Measurements from ENCODE around the gene EPB41L2.
A peak's percentile ranks its signal among the peaks of the same experiment; 100 is the strongest.
"Not testable (repeated sequence)": the region's sequence is repeated elsewhere in the genome, so short reads cannot be mapped to it uniquely, and the experiment has no call there.

The EPB41L2 gene

GRCh38 chr6:131001111-131001736 lies 61.8 kb downstream of the EPB41L2 start:
- Histone ChIP-seq H3K27ac (ENCODE audit: low read length) (no peak overlapping the region), H3K4me1 (ENCODE audit: control insufficient read depth, low read depth, low read length) (peaks cover 39% of the 10 kb centered on the region), H3K9ac (ENCODE audit: low read length) (no peak overlapping the region)

GRCh38 chr6:131000544-131000943 lies 62.5 kb downstream of the EPB41L2 start:
- no peak overlapping the region for H3K27ac ChIP-seq (ENCODE audit: low read length)
- H3K4me3 ChIP-seq (ENCODE audit: low read length), result no peak overlapping the region
- H3K36me3 ChIP-seq (ENCODE audit: control insufficient read depth, low read depth, low read length), result no peaks in the 10 kb centered on the region
- H3K9me3 ChIP-seq (ENCODE audit: control insufficient read depth, low read depth, low read length), result no peaks in the 10 kb centered on the region
- H3K27me3 ChIP-seq (ENCODE audit: control insufficient read depth, insufficient read depth, low read length), result no peaks in the 10 kb centered on the region
- peaks cover 39% of the 10 kb centered on the region for H3K4me1 ChIP-seq (ENCODE audit: control insufficient read depth, low read depth, low read length)
- no peak overlapping the region for H3K9ac ChIP-seq (ENCODE audit: low read length)

More at GRCh38 chr6:131001111-131001736, 61.8 kb downstream of the EPB41L2 start:
- Histone ChIP-seq H3K36me3 (ENCODE audit: control insufficient read depth, low read depth, low read length) (no peaks in the 10 kb centered on the region), H3K27me3 (ENCODE audit: control insufficient read depth, insufficient read depth, low read length) (no peaks in the 10 kb centered on the region), H3K4me3 (ENCODE audit: low read length) (no peak overlapping the region), H3K9me3 (ENCODE audit: control insufficient read depth, low read depth, low read length) (no peaks in the 10 kb centered on the region)

GRCh38 chr6:130997061-130997753 lies 65.8 kb downstream of the EPB41L2 start:
- H3K9ac ChIP-seq (ENCODE audit: low read length), result no peak overlapping the region
- no peaks in the 10 kb centered on the region for H3K36me3 ChIP-seq (ENCODE audit: control insufficient read depth, low read depth, low read length)
- peaks cover 24% of the 10 kb centered on the region for H3K4me1 ChIP-seq (ENCODE audit: control insufficient read depth, low read depth, low read length)
- H3K4me3 ChIP-seq (ENCODE audit: low read length), result no peak overlapping the region
- H3K9me3 ChIP-seq (ENCODE audit: control insufficient read depth, low read depth, low read length), result no peaks in the 10 kb centered on the region
- H3K27me3 ChIP-seq (ENCODE audit: control insufficient read depth, insufficient read depth, low read length), result no peaks in the 10 kb centered on the region
- H3K27ac ChIP-seq (ENCODE audit: low read length), result peak overlapping the region; percentile 6

- no peak overlapping the region for H3K4me3 ChIP-seq (ENCODE audit: low read length)
- H3K27me3 ChIP-seq (ENCODE audit: control insufficient read depth, insufficient read depth, low read length), result no peaks in the 10 kb centered on the region
- no peaks in the 10 kb centered on the region for H3K36me3 ChIP-seq (ENCODE audit: control insufficient read depth, low read depth, low read length)
- H3K9me3 ChIP-seq (ENCODE audit: control insufficient read depth, low read depth, low read length), result no peaks in the 10 kb centered on the region
- peaks cover 19% of the 10 kb centered on the region for H3K4me1 ChIP-seq (ENCODE audit: control insufficient read depth, low read depth, low read length)
- no peak overlapping the region for H3K27ac ChIP-seq (ENCODE audit: low read length)
- H3K9ac ChIP-seq (ENCODE audit: low read length), result no peak overlapping the region
Measured at GRCh38 chr6:130996635-130997034, 66.4 kb downstream of the EPB41L2 start.

- Histone ChIP-seq H3K27me3 (ENCODE audit: control insufficient read depth, insufficient read depth, low read length) (no peaks in the 10 kb centered on the region), H3K27ac (ENCODE audit: low read length) (no peak overlapping the region), H3K36me3 (ENCODE audit: control insufficient read depth, low read depth, low read length) (no peaks in the 10 kb centered on the region), H3K9ac (ENCODE audit: low read length) (no peak overlapping the region), H3K4me1 (ENCODE audit: control insufficient read depth, low read depth, low read length) (peaks cover 19% of the 10 kb centered on the region), H3K9me3 (ENCODE audit: control insufficient read depth, low read depth, low read length) (no peaks in the 10 kb centered on the region), H3K4me3 (ENCODE audit: low read length) (no peak overlapping the region)
Measured at GRCh38 chr6:130995783-130996447, 67.1 kb downstream of the EPB41L2 start.

GRCh38 chr6:130994319-130995097 lies 68.5 kb downstream of the EPB41L2 start:
- Histone ChIP-seq H3K36me3 (ENCODE audit: control insufficient read depth, low read depth, low read length) (no peaks in the 10 kb centered on the region), H3K9ac (ENCODE audit: low read length) (no peak overlapping the region), H3K4me3 (ENCODE audit: low read length) (no peak overlapping the region), H3K27ac (ENCODE audit: low read length) (no peak overlapping the region), H3K9me3 (ENCODE audit: control insufficient read depth, low read depth, low read length) (no peaks in the 10 kb centered on the region), H3K4me1 (ENCODE audit: control insufficient read depth, low read depth, low read length) (peaks cover 19% of the 10 kb centered on the region), H3K27me3 (ENCODE audit: control insufficient read depth, insufficient read depth, low read length) (no peaks in the 10 kb centered on the region)

GRCh38 chr6:130993292-130993765 lies 69.7 kb downstream of the EPB41L2 start:
- Histone ChIP-seq H3K9me3 (ENCODE audit: control insufficient read depth, low read depth, low read length) (no peaks in the 10 kb centered on the region), H3K9ac (ENCODE audit: low read length) (no peak overlapping the region), H3K4me1 (ENCODE audit: control insufficient read depth, low read depth, low read length) (peaks cover 19% of the 10 kb centered on the region), H3K36me3 (ENCODE audit: control insufficient read depth, low read depth, low read length) (no peaks in the 10 kb centered on the region), H3K27ac (ENCODE audit: low read length) (no peak overlapping the region), H3K4me3 (ENCODE audit: low read length) (no peak overlapping the region), H3K27me3 (ENCODE audit: control insufficient read depth, insufficient read depth, low read length) (no peaks in the 10 kb centered on the region)

- H3K36me3 ChIP-seq (ENCODE audit: control insufficient read depth, low read depth, low read length), result no peaks in the 10 kb centered on the region
- H3K4me3 ChIP-seq (ENCODE audit: low read length), result no peak overlapping the region
- no peaks in the 10 kb centered on the region for H3K9me3 ChIP-seq (ENCODE audit: control insufficient read depth, low read depth, low read length)
- H3K4me1 ChIP-seq (ENCODE audit: control insufficient read depth, low read depth, low read length), result peaks cover 5% of the 10 kb centered on the region
- H3K9ac ChIP-seq (ENCODE audit: low read length), result no peak overlapping the region
- no peak overlapping the region for H3K27ac ChIP-seq (ENCODE audit: low read length)
- no peaks in the 10 kb centered on the region for H3K27me3 ChIP-seq (ENCODE audit: control insufficient read depth, insufficient read depth, low read length)
Measured at GRCh38 chr6:130991422-130992137, 71.5 kb downstream of the EPB41L2 start.

- not testable (repeated sequence) for H3K27ac ChIP-seq (ENCODE audit: low read length); H3K4me1 ChIP-seq (ENCODE audit: control insufficient read depth, low read depth, low read length); H3K9ac ChIP-seq (ENCODE audit: low read length); H3K36me3 ChIP-seq (ENCODE audit: control insufficient read depth, low read depth, low read length); H3K9me3 ChIP-seq (ENCODE audit: control insufficient read depth, low read depth, low read length); H3K4me3 ChIP-seq (ENCODE audit: low read length); H3K27me3 ChIP-seq (ENCODE audit: control insufficient read depth, insufficient read depth, low read length)
Measured at GRCh38 chr6:130987539-130987938, 75.5 kb downstream of the EPB41L2 start.

GRCh38 chr6:130985115-130985514 lies 77.9 kb downstream of the EPB41L2 start:
- H3K4me1 ChIP-seq (ENCODE audit: control insufficient read depth, low read depth, low read length), result no peaks in the 10 kb centered on the region
- H3K9me3 ChIP-seq (ENCODE audit: control insufficient read depth, low read depth, low read length), result no peaks in the 10 kb centered on the region
- H3K27ac ChIP-seq (ENCODE audit: low read length), result no peak overlapping the region
- no peaks in the 10 kb centered on the region for H3K36me3 ChIP-seq (ENCODE audit: control insufficient read depth, low read depth, low read length)
- no peak overlapping the region for H3K4me3 ChIP-seq (ENCODE audit: low read length)
- no peak overlapping the region for H3K9ac ChIP-seq (ENCODE audit: low read length)
- H3K27me3 ChIP-seq (ENCODE audit: control insufficient read depth, insufficient read depth, low read length), result no peaks in the 10 kb centered on the region
